RWPE2 (cell line): ENCODE results near the gene JAK1.

Experiments
- ATAC-seq: fragments of 200-7000 bp; cut with Tn5 transposase; 3 replicates; pipeline ENCODE4 v1.9.1; 2021; ENCODE audit warnings: low read depth
- DNase-seq: peaks from one replicate; pipeline ENCODE4 v3.0.0-alpha.2; 2020; ENCODE audit warnings: low spot score
- H3K27ac ChIP-seq: fragments of 450-650 bp; 2 replicates; pipeline ENCODE4 v1.5.1; 2017; ENCODE audit warnings: mild to moderate bottlenecking; ENCODE audit not compliant: poor library complexity, severe bottlenecking
- H3K27me3 ChIP-seq: fragments of 250-450 bp; sonication (Bioruptor Pico); 2 replicates; pipeline ENCODE4 v1.5.1; 2021; ENCODE audit warnings: mild to moderate bottlenecking, moderate library complexity; ENCODE audit not compliant: insufficient read depth, poor library complexity, severe bottlenecking
- H3K36me3 ChIP-seq: fragments of 250-450 bp; sonication (Bioruptor Pico); 2 replicates; pipeline ENCODE4 v1.5.1; 2020; ENCODE audit warnings: low read depth, mild to moderate bottlenecking, moderate library complexity
- H3K4me1 ChIP-seq: fragments of 250-450 bp; sonication (Bioruptor Pico); 2 replicates; pipeline ENCODE4 v1.5.1; 2021; ENCODE audit warnings: mild to moderate bottlenecking, moderate library complexity; ENCODE audit not compliant: insufficient read depth, poor library complexity, severe bottlenecking
- H3K4me3 ChIP-seq: fragments of 250-450 bp; sonication (Bioruptor Pico); 2 replicates; pipeline ENCODE4 v1.5.1; 2021; ENCODE audit warnings: mild to moderate bottlenecking, moderate library complexity; ENCODE audit not compliant: severe bottlenecking
- H3K9me3 ChIP-seq: fragments of 250-450 bp; sonication (Bioruptor Pico); 2 replicates; pipeline ENCODE4 v1.5.1; 2021; ENCODE audit warnings: mild to moderate bottlenecking, moderate library complexity; ENCODE audit not compliant: severe bottlenecking
- CTCF ChIP-seq: fragments of 450-650 bp; IDR thresholded peaks from one replicate; pipeline ENCODE4 v1.5.1; 2017; ENCODE audit warnings: mild to moderate bottlenecking, moderate library complexity; ENCODE audit not compliant: poor library complexity, severe bottlenecking

Gene JAK1

GRCh38 chr1:64891448-64891825 lies 74.9 kb downstream of the JAK1 start:
- H3K4me3 ChIP-seq, result no peak overlapping the region
- H3K9me3 ChIP-seq, result no peaks in the 10 kb centered on the region
- no peaks in the 10 kb centered on the region for H3K27me3 ChIP-seq
- H3K4me1 ChIP-seq, result no peaks in the 10 kb centered on the region
- ATAC-seq (no peak), DNase-seq (no peak)
- no peaks in the 10 kb centered on the region for H3K36me3 ChIP-seq
- H3K27ac ChIP-seq, result no peak overlapping the region
- TF ChIP-seq CTCF, result no peak

- Histone ChIP-seq H3K4me3 (no peak overlapping the region), H3K9me3 (no peaks in the 10 kb centered on the region), H3K27ac (no peak overlapping the region), H3K36me3 (no peaks in the 10 kb centered on the region), H3K27me3 (no peaks in the 10 kb centered on the region), H3K4me1 (no peaks in the 10 kb centered on the region)
- ATAC-seq (no peak), DNase-seq (no peak)
- no peak for TF ChIP-seq CTCF
Measured at GRCh38 chr1:64890699-64891447, 75.5 kb downstream of the JAK1 start.

- no peak for TF ChIP-seq CTCF
- ATAC-seq (no peak), DNase-seq (no peak)
- H3K36me3 ChIP-seq, result no peaks in the 10 kb centered on the region
- H3K9me3 ChIP-seq, result no peaks in the 10 kb centered on the region
- H3K27ac ChIP-seq, result no peak overlapping the region
- no peaks in the 10 kb centered on the region for H3K27me3 ChIP-seq
- no peak overlapping the region for H3K4me3 ChIP-seq
- no peaks in the 10 kb centered on the region for H3K4me1 ChIP-seq
Measured at GRCh38 chr1:64887689-64888217, 78.6 kb downstream of the JAK1 start.

GRCh38 chr1:64886877-64887276 lies 79.5 kb downstream of the JAK1 start:
- Histone ChIP-seq H3K4me3 (no peak overlapping the region), H3K27me3 (no peaks in the 10 kb centered on the region), H3K9me3 (no peaks in the 10 kb centered on the region), H3K36me3 (no peaks in the 10 kb centered on the region), H3K27ac (no peak overlapping the region), H3K4me1 (no peaks in the 10 kb centered on the region)
- no peak for ATAC-seq
- no peak for TF ChIP-seq CTCF
- DNase-seq, result no peak

- Histone ChIP-seq H3K9me3 (no peaks in the 10 kb centered on the region), H3K36me3 (no peaks in the 10 kb centered on the region; the same call in 1 of the 2 replicates), H3K27ac (no peak overlapping the region), H3K27me3 (no peaks in the 10 kb centered on the region), H3K4me1 (no peaks in the 10 kb centered on the region), H3K4me3 (no peak overlapping the region)
- DNase-seq (no peak), ATAC-seq (no peak)
- no peak for TF ChIP-seq CTCF
Measured at GRCh38 chr1:64885648-64886047, 80.7 kb downstream of the JAK1 start.
